Measurements from ENCODE around the gene LRP8.

LRP8 gene

DNA sequence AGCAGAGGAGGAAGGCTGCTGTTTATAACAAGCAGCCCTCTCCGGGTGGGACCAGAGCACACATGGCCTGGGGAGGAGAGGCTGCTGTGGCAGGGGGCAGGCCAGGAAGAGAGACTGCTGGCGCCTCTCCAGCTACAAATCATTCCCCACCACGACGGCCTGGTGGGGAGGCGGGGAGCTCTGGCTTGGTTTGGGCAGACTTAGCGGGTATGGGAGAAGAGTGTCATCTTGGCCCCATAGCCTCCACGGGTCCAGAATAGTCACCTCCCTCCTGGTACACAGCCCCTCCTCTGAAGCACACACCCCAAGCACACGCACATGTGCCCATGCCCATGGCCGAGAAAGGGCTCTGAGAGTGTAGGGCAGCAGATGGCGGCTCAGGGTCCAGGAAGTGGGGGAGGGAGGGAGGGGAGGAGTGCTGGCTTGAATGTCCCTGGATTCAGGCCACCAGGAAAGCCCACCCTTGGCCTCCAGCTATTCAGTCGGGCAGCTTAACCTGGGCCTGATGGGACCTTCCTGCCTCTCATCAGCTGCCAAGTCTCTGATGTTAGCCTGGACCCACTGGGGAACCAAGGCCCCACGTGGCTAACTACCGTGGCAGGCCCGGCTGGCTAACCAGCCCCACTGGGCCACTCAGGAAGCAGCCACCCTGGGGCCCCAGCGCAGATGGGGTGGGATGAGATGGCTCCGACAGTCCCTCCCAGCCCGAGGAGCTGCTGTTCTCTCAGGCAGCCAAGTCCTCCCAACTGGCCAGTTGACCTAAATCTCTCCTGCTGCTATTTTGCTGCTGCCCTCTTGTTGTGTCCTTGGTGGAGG, 10.9 kb downstream of the LRP8 start:
- Histone ChIP-seq H3K27me3 (replicated peaks; ENCODE audit: insufficient read depth, low read length) (no peaks in the 10 kb centered on the region), H3K36me3 (replicated peaks; ENCODE audit: insufficient read depth, low read length) (no peaks in the 10 kb centered on the region), H2AFZ (ENCODE audit: low read length) (no peak overlapping the region), H3K4me1 (ENCODE audit: low read length) (no peaks in the 10 kb centered on the region), H3K4me3 (ENCODE audit: low read length) (no peak overlapping the region), H3K27ac (ENCODE audit: low read length) (no peak overlapping the region), H3F3A (ENCODE audit: insufficient read depth, low read length) (no peaks in the 10 kb centered on the region), H3K79me2 (ENCODE audit: low read length) (peaks cover 100% of the 10 kb centered on the region), H3K9ac (ENCODE audit: low read length) (no peak overlapping the region), H3K9me2 (replicated peaks; ENCODE audit: insufficient read depth, low read length) (no peaks in the 10 kb centered on the region), H4K20me1 (ENCODE audit: insufficient read depth, low read length) (0 out of 2 replicates have a peak, but pooled peaks cover 4% of the 10 kb centered on the region), H3K9me3 (replicated peaks; ENCODE audit: insufficient read depth, low read length) (no peaks in the 10 kb centered on the region), H3K4me2 (ENCODE audit: low read depth, low read length) (no peak overlapping the region)
- TF ChIP-seq, protein P1, sequence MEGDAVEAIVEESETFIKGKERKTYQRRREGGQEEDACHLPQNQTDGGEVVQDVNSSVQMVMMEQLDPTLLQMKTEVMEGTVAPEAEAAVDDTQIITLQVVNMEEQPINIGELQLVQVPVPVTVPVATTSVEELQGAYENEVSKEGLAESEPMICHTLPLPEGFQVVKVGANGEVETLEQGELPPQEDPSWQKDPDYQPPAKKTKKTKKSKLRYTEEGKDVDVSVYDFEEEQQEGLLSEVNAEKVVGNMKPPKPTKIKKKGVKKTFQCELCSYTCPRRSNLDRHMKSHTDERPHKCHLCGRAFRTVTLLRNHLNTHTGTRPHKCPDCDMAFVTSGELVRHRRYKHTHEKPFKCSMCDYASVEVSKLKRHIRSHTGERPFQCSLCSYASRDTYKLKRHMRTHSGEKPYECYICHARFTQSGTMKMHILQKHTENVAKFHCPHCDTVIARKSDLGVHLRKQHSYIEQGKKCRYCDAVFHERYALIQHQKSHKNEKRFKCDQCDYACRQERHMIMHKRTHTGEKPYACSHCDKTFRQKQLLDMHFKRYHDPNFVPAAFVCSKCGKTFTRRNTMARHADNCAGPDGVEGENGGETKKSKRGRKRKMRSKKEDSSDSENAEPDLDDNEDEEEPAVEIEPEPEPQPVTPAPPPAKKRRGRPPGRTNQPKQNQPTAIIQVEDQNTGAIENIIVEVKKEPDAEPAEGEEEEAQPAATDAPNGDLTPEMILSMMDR (IDR thresholded peaks at IDR 0.05; ENCODE audit: low read length): no peak
- TF ChIP-seq EZH2 (optimal IDR thresholded peaks at IDR 0.05; ENCODE audit: low read depth, low read length): no peak
- no peak for TF ChIP-seq EZH2phosphoT487 (IDR thresholded peaks at IDR 0.05; ENCODE audit: low read length)
- no peak for DNase-seq

GRCh38 chr1:53316424-53316765, 11.5 kb downstream of the LRP8 start:
- no peaks in the 10 kb centered on the region for H3K27me3 ChIP-seq (replicated peaks; ENCODE audit: insufficient read depth, low read length)
- H3K27ac ChIP-seq (ENCODE audit: low read length): no peak overlapping the region
- H3K9ac ChIP-seq (ENCODE audit: low read length): no peak overlapping the region
- no peaks in the 10 kb centered on the region for H3F3A ChIP-seq (ENCODE audit: insufficient read depth, low read length)
- H3K9me3 ChIP-seq (replicated peaks; ENCODE audit: insufficient read depth, low read length): no peaks in the 10 kb centered on the region
- no peaks in the 10 kb centered on the region for H3K9me2 ChIP-seq (replicated peaks; ENCODE audit: insufficient read depth, low read length)
- H3K4me3 ChIP-seq (ENCODE audit: low read length): no peak overlapping the region
- H3K4me2 ChIP-seq (ENCODE audit: low read depth, low read length): no peak overlapping the region
- TF ChIP-seq, protein P1 (IDR thresholded peaks at IDR 0.05; ENCODE audit: low read length): no peak
- TF ChIP-seq EZH2 (optimal IDR thresholded peaks at IDR 0.05; ENCODE audit: low read depth, low read length) (no peak), EZH2phosphoT487 (IDR thresholded peaks at IDR 0.05; ENCODE audit: low read length) (no peak)
- H4K20me1 ChIP-seq (ENCODE audit: insufficient read depth, low read length): peaks cover 8% of the 10 kb centered on the region; the same call in 1 of the 2 replicates
- no peak overlapping the region for H2AFZ ChIP-seq (ENCODE audit: low read length)
- no peaks in the 10 kb centered on the region for H3K36me3 ChIP-seq (replicated peaks; ENCODE audit: insufficient read depth, low read length)
- H3K4me1 ChIP-seq (ENCODE audit: low read length): no peaks in the 10 kb centered on the region
- peaks cover 100% of the 10 kb centered on the region for H3K79me2 ChIP-seq (ENCODE audit: low read length)
- DNase-seq: no peak

GRCh38 chr1:53315456-53316423, 12.1 kb downstream of the LRP8 start:
- no peak for DNase-seq
- H2AFZ ChIP-seq (ENCODE audit: low read length): no peak overlapping the region
- peaks cover 8% of the 10 kb centered on the region; the same call in 1 of the 2 replicates for H4K20me1 ChIP-seq (ENCODE audit: insufficient read depth, low read length)
- H3K36me3 ChIP-seq (replicated peaks; ENCODE audit: insufficient read depth, low read length): no peaks in the 10 kb centered on the region
- no peaks in the 10 kb centered on the region for H3K9me3 ChIP-seq (replicated peaks; ENCODE audit: insufficient read depth, low read length)
- H3F3A ChIP-seq (ENCODE audit: insufficient read depth, low read length): no peaks in the 10 kb centered on the region
- no peaks in the 10 kb centered on the region for H3K9me2 ChIP-seq (replicated peaks; ENCODE audit: insufficient read depth, low read length)
- H3K79me2 ChIP-seq (ENCODE audit: low read length): peaks cover 100% of the 10 kb centered on the region
- H3K27me3 ChIP-seq (replicated peaks; ENCODE audit: insufficient read depth, low read length): no peaks in the 10 kb centered on the region
- H3K4me3 ChIP-seq (ENCODE audit: low read length): no peak overlapping the region
- no peak overlapping the region for H3K4me2 ChIP-seq (ENCODE audit: low read depth, low read length)
- no peak overlapping the region for H3K27ac ChIP-seq (ENCODE audit: low read length)
- H3K9ac ChIP-seq (ENCODE audit: low read length): no peak overlapping the region
- no peaks in the 10 kb centered on the region for H3K4me1 ChIP-seq (ENCODE audit: low read length)
- TF ChIP-seq, protein P1 (IDR thresholded peaks at IDR 0.05; ENCODE audit: low read length): no peak
- TF ChIP-seq EZH2 (optimal IDR thresholded peaks at IDR 0.05; ENCODE audit: low read depth, low read length) (no peak), EZH2phosphoT487 (IDR thresholded peaks at IDR 0.05; ENCODE audit: low read length) (no peak)

Measured in MM.1S (cell line).